Measurements from ENCODE around the gene ZNF440.
"Not testable (repeated sequence)": the region's sequence is repeated elsewhere in the genome, so short reads cannot be mapped to it uniquely, and the experiment has no call there.

The ZNF440 gene

DNA sequence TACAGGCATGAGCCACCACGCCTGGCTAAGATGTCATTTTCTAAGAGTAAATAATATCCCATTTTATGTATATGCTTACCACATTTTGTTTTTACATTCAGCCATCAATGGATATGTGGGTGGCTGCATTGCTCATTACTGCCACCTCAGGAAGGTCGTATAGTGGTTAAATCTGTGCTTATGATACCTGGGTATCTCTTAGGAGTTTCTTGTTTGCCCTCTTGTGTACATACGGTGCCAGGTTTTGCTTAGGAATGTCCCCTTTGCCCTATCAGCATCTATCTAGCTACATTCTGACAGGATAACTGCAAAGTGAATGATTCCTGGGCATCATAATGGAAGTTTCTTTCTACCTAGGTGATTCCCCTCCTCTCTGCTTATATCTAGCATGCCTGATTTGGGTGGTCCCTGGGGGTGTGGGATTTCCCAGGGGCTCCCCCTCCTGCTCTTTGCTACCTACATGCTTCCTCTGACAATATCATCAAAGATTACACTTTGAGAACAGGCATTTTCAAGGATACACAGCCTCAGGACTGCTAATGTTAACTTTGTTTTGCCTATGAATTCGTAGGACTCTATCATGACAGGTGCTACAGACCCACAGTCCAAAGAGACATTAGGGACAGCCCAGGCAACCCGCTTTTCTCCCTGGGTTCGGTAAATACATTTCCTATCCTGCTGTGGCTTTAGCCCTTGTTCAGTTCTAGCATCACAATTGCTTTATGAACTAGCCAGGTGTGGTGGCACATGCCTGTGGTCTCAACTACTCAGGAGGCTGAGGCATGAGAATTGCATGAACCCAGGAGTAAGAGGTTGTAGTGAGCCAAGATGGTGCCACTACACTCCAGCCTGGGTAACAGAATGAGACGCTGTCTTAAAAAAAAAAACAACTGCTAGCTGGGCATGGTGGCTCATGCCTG is 15.1 kb downstream of the ZNF440 start:
- DNase-seq (ENCODE audit: low read depth in 2 of 2) = not testable (repeated sequence)

DNA sequence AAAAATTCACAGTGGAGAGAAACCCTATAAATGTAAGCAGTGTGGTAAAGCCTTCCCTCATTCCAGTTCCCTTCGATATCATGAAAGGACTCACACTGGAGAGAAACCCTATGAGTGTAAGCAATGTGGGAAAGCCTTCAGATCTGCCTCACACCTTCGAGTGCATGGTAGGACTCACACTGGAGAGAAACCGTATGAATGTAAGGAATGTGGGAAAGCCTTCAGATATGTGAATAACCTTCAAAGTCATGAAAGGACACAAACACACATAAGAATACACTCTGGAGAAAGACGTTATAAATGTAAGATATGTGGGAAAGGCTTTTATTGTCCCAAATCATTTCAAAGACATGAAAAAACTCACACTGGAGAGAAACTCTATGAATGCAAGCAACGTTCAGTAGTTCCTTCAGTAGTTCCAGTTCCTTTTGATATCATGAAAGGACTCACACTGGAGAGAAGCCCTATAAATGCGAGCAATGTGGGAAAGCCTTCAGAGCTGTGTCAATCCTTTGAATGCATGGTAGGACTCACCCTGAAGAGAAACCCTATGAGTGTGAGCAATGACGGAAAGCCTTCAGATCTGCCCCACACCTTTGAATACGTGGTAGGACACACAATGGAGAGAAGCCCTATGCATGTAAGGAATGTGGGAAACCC is 18.3 kb downstream of the ZNF440 start:
- no peak for DNase-seq (ENCODE audit: low read depth in 2 of 2)

DNA sequence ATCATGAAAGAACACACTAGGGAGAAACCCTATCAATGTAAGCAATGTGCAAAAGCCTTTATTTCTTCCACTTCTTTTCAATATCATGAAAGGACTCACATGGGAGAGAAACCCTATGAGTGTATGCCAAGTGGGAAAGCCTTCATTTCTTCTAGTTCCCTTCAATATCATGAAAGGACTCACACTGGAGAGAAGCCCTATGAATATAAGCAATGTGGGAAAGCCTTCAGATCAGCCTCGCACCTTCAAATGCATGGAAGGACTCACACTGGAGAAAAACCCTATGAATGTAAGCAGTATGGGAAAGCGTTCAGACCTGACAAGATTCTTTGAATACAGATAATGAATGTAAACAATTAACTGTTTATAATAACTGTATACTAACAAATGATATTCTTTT is 19.5 kb downstream of the ZNF440 start:
- DNase-seq (ENCODE audit: low read depth in 2 of 2) = no peak

DNA sequence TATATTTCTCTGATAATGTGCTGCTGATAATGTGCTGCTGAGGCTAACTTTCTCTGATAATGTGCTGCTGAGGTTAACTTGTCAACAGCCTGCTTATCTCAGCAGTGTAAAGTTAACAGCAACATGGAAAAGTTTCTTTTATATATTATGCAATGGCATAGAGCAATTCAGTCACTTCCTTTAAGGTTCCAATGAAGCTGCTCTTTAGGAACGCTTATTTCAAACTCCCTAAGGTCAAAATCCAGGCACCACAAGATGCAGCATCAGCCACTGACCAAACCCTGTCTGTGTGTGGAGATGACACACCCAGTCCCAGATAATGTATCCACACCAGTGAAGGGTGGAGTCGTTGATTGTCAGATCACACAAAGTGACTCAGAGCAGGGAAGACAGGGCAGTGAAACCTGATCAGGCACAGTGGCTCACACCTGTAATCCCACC is 21.6 kb downstream of the ZNF440 start:
- not testable (repeated sequence) for DNase-seq (ENCODE audit: low read depth in 2 of 2)

DNA sequence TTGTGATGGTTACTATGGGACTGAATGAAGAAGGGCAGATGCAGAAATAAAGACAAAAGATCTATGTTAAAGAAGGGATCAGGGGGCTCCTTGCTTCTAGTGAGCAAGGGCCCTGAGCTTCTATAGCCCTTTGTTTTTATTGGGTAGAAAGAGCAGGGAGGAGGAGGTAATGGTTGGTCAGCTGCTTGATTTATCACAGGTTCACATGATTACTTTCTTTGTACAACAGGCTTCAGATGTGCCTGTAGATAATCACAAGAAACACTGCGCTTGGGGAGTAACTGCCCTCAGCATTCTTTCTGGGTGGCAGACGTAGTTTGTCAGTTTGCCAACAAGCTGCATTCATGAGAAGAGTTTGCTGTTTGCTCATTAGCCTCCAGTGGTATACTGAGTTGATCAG is 29.6 kb downstream of the ZNF440 start:
- no peak for DNase-seq (ENCODE audit: low read depth in 2 of 2)

DNA sequence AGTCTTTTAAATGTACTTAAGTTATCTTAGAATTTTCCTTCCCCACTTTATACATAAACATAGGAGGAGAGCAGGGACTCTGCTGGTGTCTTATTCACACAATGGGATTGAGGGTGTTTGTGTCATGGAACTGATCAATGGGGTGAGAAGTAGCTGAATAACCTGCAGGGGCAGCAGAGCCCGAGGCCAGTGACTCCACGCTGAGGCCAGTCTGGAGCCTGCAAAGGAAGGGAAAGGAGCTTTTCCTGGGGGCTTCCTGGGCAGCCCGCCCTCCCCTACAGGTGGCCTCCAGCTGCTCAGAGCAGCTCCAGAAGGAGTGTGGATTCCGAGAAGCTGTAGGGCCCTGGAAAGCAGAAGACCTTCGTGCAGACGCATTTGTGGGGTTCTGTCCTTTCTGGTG is 33.5 kb downstream of the ZNF440 start:
- not testable (repeated sequence) for DNase-seq (ENCODE audit: low read depth in 2 of 2)

DNA sequence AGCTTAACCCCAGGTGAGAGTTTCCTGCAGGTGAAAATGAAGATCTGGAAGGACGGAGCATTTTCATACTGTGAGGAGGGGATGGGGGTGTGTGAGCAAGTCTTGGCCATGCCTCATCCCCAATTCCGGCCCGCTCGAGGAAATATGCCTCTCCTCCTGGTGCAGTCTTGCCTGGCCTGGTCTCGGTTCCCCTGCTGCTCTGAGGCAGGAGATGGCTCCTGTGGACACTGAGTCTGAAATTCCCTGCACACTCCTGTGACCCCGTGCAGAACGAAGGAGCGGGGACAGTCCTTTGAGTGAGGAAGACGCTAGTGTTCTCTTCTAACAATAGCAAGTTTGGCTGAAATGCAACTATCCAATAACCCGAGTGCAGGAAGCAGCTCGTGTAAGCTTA is 34.1 kb downstream of the ZNF440 start:
- DNase-seq (ENCODE audit: low read depth in 2 of 2) = no peak

DNA sequence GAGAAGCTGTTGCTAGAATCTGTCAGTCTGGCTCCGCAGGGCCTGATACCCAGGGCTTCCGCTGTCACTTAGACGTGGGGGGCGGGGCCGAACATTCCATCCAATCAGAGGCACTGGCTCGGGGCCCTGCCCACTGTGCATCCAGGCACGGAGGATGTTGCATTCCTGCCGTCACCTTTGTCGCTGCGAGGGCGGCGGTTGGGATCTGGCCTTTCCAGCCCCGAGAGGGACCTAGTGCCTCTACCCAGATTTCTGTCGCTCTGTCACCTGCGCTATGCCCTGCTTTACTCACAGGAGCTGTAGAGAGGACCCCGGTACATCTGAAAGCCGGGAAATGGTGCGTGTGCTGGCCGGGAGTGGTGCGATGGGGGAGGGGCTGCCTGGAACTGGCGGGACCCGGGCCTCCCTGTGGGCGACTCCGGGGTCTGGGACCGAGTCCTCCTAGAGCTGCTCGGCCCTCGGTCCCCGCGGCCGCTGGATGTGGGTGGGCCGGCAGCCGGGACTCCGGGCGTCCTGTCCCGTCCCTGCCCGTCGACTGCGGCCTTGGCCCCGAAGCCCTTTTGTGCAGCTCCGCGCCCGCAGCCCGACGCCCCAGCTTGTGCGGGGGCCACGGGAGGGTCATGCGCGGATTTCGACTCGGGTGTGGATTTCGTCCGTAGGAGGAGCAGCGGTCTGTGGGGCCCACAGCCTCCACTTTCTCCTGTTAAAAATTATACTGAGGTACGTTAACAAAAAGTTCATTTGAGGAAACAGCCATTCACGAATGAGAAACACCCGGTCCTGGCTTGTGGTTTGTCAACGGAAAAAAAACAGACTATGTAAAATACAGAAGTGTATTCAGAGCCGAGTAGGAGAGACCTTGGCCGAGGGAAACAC is 34.8 kb downstream of the ZNF440 start, which contains the start of gene ZNF439:
Gene ZNF439, plus strand, starts transcription at position 133 of the 876 bp plus-strand sequence. Its CDS starts 142 bp downstream, at position 275.
- peak; percentile 68 to 82 for DNase-seq (ENCODE audit: low read depth in 2 of 2)

DNA sequence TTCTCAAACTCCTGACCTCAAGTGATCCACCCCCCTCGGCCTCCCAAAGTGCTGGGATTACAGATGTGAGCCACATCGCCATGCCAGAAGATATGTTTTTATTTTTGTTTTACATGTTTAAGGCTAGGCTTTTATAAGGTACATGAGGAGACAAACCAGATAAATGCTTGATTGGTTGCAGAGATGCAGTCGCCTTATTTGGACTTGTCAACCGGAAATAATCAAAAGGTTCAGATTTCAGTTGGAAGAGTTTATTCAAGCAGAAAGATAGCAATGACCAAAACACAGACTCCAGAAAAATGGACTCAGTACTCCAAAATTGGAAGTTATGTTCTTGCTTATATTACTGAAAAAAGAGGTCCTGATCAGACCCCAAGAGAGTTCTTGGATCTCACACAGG is 36.2 kb downstream of the ZNF440 start:
- not testable (repeated sequence) for DNase-seq (ENCODE audit: low read depth in 2 of 2)

DNA sequence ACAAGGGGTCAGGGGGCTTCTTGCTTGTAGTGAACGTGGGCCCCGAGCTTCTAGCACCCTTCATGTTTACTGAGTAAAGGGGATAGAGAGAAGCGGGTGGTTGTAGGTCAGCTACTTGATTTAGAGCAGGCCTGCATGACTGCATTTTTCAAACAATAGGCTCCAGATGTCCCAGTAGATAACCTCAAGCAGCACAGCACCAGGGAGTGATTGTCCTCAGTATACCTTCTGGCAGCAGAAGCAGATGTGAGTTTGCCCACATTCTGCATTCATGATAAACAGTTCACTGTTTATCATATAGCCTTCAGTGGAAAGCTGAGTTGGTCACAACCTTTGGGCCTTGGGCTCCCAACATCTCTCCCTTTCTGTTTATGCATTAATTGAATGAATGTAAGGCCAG is 39.3 kb downstream of the ZNF440 start:
- no peak for DNase-seq (ENCODE audit: low read depth in 2 of 2)

DNA sequence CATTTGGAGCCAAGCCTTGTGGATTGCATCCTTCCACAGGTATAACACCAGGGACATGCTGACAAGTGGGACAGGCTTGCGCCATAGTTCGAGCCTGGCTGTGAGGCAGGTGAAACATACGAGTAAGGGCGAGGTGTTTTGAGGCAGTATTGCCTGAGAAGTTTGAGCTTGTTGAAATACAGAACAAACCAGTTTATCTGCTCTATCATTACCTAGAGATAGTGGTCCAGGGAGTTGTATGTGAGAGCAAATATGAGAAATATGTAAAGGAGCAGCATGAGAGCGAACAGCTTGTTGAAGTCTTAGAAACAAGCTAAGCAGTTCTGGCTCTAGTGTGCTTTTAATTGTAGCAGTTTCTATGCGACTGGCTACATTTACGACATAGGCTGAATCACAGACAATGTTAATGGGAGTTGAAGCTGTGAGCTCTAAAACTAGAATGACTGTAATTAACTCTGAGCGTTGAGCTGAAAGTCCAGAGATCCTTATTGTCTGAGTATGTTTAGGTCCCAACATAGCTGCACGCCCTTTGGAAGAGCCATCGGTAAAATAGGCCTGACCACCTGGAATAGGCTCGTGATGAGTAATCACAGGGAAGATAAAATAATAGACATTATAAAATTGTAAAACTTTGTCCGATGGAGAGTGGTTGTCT is 42.6 kb downstream of the ZNF440 start:
- no peak for DNase-seq (ENCODE audit: low read depth in 2 of 2)

DNA sequence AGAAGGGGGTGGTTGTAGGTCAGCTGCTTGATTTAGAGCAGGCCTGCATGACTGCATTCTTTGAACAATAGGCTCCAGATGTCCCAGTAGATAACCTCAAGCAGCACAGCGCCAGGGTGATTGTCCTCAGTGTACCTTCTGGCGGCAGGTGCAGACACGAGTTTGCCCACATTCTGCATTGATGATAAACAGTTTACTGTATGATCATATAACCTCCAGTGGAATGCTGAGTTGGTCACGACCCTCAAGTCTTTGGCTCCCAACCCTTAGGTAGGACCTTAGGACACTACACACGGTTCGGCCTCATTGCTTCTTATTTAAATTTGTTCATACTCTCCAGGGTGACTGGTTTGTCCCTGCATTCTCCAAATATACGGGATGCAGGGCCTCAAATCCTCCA is 46.6 kb downstream of the ZNF440 start:
- no peak for DNase-seq (ENCODE audit: low read depth in 2 of 2)

DNA sequence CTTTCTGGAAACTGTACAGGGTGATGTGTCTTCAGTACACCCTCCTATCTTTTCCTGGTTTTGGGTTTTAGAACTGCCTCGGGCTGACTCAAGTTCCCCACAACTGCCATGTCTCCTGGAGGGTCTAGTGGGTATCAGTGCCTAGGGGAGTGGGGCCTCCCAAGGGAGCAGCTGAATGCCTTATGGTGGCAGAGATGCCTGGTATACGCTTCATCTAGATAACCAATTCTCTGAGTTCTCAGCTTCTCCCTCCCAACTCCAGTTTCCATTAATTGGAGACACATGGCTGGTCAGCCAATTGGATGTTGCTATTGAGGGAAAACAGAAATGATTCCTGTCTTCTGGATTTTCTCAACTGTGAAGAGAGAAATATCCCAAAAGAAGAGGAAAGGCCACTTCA is 47.2 kb downstream of the ZNF440 start:
- no peak for DNase-seq (ENCODE audit: low read depth in 2 of 2)

DNA sequence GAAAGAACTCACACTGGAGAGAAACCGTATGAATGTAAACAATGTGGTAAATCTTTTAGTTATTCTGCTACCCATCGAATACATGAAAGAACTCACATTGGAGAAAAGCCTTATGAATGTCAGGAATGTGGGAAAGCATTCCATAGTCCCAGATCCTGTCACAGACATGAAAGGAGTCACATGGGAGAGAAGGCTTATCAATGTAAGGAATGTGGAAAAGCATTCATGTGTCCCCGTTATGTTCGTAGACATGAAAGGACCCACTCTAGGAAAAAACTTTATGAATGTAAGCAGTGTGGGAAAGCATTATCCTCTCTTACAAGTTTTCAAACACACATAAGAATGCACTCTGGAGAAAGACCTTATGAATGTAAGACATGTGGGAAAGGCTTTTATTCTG is 53.7 kb downstream of the ZNF440 start:
- not testable (repeated sequence) for DNase-seq (ENCODE audit: low read depth in 2 of 2)

DNA sequence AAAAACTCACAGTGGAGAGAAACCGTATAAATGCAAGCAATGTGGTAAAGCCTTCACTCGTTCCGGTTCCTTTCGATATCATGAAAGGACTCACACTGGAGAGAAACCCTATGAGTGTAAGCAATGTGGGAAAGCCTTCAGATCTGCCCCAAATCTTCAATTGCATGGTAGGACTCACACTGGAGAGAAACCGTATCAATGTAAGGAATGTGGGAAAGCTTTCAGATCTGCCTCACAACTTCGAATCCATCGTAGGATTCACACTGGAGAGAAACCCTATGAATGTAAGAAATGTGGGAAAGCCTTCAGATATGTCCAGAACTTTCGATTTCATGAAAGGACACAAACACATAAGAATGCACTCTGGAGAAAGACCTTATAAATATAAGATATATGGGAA is 54.1 kb downstream of the ZNF440 start:
- DNase-seq (ENCODE audit: low read depth in 2 of 2) = no peak

DNA sequence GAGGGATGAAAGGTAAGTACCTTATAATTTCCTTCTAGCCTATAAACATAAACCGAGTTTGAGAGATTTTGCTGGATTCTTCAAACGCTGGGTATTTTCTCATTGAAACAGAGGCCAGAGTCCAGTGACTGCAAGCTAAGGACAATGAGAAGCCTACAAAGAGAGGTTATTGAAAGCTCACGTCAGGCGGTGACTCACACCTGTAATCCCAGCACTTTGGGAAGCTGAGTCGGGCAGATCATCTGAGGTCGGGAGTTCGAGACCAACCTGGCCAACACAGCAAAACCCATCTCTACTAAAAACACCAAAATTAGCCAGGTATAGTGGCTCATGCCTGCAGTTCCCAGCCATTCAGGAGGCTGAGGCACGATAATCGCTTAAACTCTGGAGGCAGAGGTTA is 58.6 kb downstream of the ZNF440 start:
- no peak for DNase-seq (ENCODE audit: low read depth in 2 of 2)

DNA sequence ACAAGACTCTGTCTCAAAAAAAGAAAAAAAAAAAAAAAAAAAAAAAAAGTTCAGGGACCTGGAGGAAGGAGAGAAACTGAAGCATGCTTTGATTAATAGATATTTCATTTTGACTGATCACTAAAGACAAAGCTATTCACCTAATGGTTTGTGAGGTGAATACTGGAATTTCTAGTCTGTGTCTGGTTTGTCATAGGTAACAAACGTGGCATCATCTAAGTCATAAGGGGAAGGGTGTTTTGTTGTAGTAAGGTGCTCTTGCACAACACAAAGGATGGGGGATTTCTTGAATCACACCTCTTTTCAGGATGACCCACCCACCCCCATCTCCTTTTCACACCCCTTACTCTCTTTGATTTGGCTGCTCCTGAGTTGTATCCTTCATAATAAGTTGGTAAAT is 59.7 kb downstream of the ZNF440 start:
- DNase-seq (ENCODE audit: low read depth in 2 of 2) = no peak

DNA sequence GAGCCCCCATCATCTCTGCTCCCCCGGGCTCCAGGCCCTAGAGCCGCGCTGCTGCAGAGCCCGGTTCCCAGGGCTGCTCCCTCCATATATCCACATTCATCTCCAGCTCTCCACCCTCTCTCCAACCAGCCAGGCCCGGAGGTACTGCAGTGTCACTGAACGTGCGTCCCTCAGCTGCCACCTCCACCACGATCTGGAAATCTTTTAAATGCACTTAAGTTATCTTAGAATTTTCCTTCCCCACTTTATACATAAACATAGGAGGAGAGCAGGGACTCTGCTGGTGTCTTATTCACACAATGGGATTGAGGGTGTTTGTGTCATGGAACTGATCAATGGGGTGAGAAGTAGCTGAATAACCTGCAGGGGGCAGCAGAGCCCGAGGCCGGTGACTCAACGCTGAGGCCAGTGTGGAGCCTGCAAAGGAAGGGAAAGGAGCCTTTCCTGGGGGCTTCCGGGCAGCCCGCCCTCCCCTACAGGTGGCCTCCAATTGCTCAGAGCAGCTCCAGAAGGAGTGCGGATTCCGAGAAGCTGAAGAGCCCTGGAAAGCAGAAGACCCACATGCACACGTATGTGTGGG is 65.7 kb downstream of the ZNF440 start:
- peak in 1 of 2 donors; percentile 3 for DNase-seq (ENCODE audit: low read depth in 2 of 2)

DNA sequence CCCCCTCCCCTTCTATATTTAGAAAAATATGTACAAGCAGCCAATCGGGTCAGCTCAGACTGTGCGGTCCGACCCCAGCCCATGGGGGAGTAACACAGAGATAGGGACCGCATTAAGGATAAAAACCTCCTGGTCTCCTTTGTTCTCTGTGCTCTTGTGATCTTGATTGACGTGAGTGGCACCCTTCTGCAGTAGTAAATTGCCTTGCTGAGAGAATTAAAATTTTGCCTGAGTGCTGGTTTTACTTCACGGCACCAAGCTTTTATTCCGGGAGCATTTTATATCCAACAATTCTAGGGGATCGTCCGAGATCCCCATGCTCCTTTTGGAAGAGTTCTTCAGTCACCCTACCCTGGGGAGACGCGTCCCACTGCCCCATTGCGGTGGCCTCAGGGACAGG is 66.5 kb downstream of the ZNF440 start:
- no peak for DNase-seq (ENCODE audit: low read depth in 2 of 2)

DNA sequence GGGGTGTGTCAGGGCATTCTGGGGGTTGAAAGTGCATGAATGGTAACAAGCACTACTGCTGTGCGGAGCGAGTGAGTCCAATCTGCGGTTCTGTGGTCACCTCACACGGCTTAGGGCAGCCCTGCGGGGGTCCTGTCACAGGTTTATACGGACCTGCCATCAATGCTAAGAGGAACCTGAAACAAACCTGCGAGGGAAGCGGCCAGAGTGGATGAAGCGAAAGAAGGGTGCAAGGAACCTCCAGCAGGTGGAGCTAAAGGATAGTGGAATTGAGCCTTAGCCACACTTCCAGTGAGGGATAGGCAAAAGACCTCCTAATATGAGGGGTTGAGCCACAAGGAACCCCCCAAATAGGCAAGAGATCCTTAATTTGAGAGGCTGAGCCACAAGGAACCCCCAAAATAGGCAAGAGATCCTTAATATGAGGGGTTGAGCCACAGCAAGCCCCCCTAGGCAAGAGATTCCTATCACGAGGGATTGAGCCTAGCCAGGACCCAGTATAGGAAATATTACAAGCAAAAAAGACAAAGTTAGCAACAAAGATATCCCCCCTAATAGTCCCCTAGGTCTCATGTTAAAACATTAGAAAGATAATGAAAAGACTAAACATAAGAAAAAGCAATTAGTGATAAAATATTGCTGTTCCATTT is 67.2 kb downstream of the ZNF440 start:
- DNase-seq (ENCODE audit: low read depth in 2 of 2) = peak; percentile 21 to 50

DNA sequence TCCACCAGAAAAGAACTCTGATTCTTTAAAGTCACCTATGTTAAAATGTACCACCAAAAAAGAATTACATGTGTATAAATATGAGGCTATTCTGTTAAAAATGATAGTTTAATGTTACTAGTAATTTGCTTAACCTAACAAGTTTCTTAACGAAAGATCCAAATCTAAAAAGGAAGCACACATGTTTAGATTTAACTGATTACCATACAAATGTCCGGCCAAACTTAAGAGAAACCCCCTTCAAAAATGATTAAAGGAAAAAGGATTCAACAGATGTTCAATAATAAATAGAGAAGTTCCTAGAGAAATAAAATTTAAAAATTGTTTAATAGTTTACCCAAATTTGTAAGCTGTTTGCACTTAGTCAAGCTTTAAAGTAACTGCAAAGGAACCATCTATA is 68.5 kb downstream of the ZNF440 start:
- DNase-seq (ENCODE audit: low read depth in 2 of 2) = no peak
